Trophoblast cell (in vitro differentiated cells and primary cell): Measurements from ENCODE around the gene RAB6B.

ENCODE experiments used
- DNase-seq, 2 donors: peaks; one replicate each; pipeline ENCODE4 v3.0.0-alpha.2; 2016
- H2AFZ ChIP-seq: 2 replicates; pipeline ENCODE4 v1.6.1; 2013; ENCODE audit warnings: low read length, moderate library complexity, mild to moderate bottlenecking; ENCODE audit not compliant: insufficient read depth, poor library complexity
- H2AK5ac ChIP-seq: 2 replicates; pipeline ENCODE4 v1.6.1; 2013; ENCODE audit warnings: mild to moderate bottlenecking, low read length
- H2BK120ac ChIP-seq: 2 replicates; pipeline ENCODE4 v1.6.1; 2013; ENCODE audit warnings: low read length, mild to moderate bottlenecking, moderate library complexity; ENCODE audit not compliant: insufficient read depth, poor library complexity
- H2BK12ac ChIP-seq: 2 replicates; pipeline ENCODE4 v1.6.1; 2013; ENCODE audit warnings: mild to moderate bottlenecking, low read length, moderate library complexity
- H2BK5ac ChIP-seq: 2 replicates; pipeline ENCODE4 v1.6.1; 2013; ENCODE audit warnings: low read length, low read depth, moderate library complexity, mild to moderate bottlenecking; ENCODE audit not compliant: poor library complexity
- H3K14ac ChIP-seq: 2 replicates; pipeline ENCODE4 v1.6.1; 2013; ENCODE audit warnings: mild to moderate bottlenecking, low read length
- H3K18ac ChIP-seq: 2 replicates; pipeline ENCODE4 v1.6.1; 2013; ENCODE audit warnings: mild to moderate bottlenecking, low read length
- H3K23ac ChIP-seq: 2 replicates; pipeline ENCODE4 v1.6.1; 2013; ENCODE audit warnings: low read length
- H3K27ac ChIP-seq: 2 replicates; pipeline ENCODE4 v1.5.1; 2013; ENCODE audit warnings: low read depth, mild to moderate bottlenecking, inconsistent platforms, low read length, moderate library complexity
- H3K27me3 ChIP-seq: 2 replicates; pipeline ENCODE4 v1.6.1; 2013; ENCODE audit warnings: inconsistent platforms, mild to moderate bottlenecking, low read length, moderate library complexity; ENCODE audit not compliant: insufficient read depth
- H3K36me3 ChIP-seq, 2 experiments: 1 replicate in 1 of 2; 2 replicates in 1 of 2; pipeline ENCODE4 v1.6.1; 2013; ENCODE audit warnings: low read length in 2 of 2, mild to moderate bottlenecking in 2 of 2, moderate library complexity in 1 of 2; ENCODE audit not compliant: insufficient read depth in 2 of 2, control insufficient read depth in 1 of 2
- H3K4ac ChIP-seq: 2 replicates; pipeline ENCODE4 v1.6.1; 2013; ENCODE audit warnings: low read depth, mild to moderate bottlenecking, low read length, moderate library complexity
- H3K4me1 ChIP-seq, 2 experiments: 1 replicate in 1 of 2; 2 replicates in 1 of 2; pipeline ENCODE4 v1.6.1; 2013; ENCODE audit warnings: low read length in 2 of 2, mild to moderate bottlenecking in 2 of 2, moderate library complexity in 1 of 2; ENCODE audit not compliant: insufficient read depth in 2 of 2, control insufficient read depth in 1 of 2
- H3K4me2 ChIP-seq: 2 replicates; pipeline ENCODE4 v1.6.1; 2013; ENCODE audit warnings: inconsistent platforms, mild to moderate bottlenecking, low read length, moderate library complexity
- H3K4me3 ChIP-seq: 2 replicates; pipeline ENCODE4 v1.5.1; 2013; ENCODE audit warnings: mild to moderate bottlenecking, low read depth, low read length, inconsistent platforms
- H3K79me1 ChIP-seq: one replicate; pipeline ENCODE4 v1.6.1; 2013; ENCODE audit warnings: low read length
- H3K79me2 ChIP-seq: 2 replicates; pipeline ENCODE4 v1.6.1; 2013; ENCODE audit warnings: low read length, mild to moderate bottlenecking; ENCODE audit not compliant: control insufficient read depth, insufficient read depth, poor library complexity
- H3K9ac ChIP-seq: 2 replicates; pipeline ENCODE4 v1.6.1; 2013; ENCODE audit warnings: mild to moderate bottlenecking, low read length
- H3K9me3 ChIP-seq: 2 replicates; pipeline ENCODE4 v1.6.1; 2013; ENCODE audit warnings: low read depth, mild to moderate bottlenecking, control low read depth, inconsistent platforms, low read length; ENCODE audit not compliant: insufficient read depth
- H4K12ac ChIP-seq: 2 replicates; pipeline ENCODE4 v1.6.1; 2013; ENCODE audit warnings: low read depth, mild to moderate bottlenecking, low read length, moderate library complexity
- H4K8ac ChIP-seq: 2 replicates; pipeline ENCODE4 v1.6.1; 2013; ENCODE audit warnings: low read depth, mild to moderate bottlenecking, low read length, moderate library complexity
- H4K91ac ChIP-seq: one replicate; pipeline ENCODE4 v1.6.1; 2013; ENCODE audit warnings: low read depth, mild to moderate bottlenecking, low read length, moderate library complexity
- WGBS: extraction: QIAGEN DNeasy Blood & Tissue Kit; methylation state at CpG from one replicate; pipeline ENCODE4 v1.1.7; 2013; ENCODE audit warnings: missing lambda C conversion rate; ENCODE audit not compliant: insufficient read length, insufficient coverage; ENCODE audit errors: extremely low coverage; 5-methylcytosine and 5-hydroxymethylcytosine counted together

RAB6B gene

DNA sequence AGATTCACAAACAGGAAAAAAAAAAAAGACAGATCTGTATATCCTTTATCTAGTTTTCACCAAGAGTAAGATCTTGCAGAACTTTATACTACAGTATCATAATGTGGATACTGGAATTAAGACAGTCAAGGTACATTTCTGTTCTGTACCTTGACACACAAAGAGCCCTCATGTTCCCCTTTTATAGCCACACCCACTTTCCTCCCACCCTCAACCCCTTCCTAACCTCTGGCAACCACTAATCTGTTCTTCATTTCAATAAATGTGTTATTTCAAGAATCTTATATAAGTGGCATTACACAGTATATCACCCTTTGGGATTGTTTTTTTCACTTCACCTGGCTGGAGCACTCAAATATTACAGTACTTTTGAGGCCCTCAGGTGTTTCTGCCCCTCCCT, 3.6 kb upstream of the RAB6B start:
- Histone ChIP-seq H3K9me3 (peaks cover 2% of the 10 kb centered on the region), H2BK5ac (no peak overlapping the region), H2BK120ac (no peak overlapping the region), H4K12ac (no peak overlapping the region), H2AFZ (no peak overlapping the region), H3K14ac (no peak overlapping the region), H3K4ac (no peak overlapping the region), H3K4me3 (no peak overlapping the region), H4K91ac (no peak overlapping the region), H2AK5ac (no peak overlapping the region), H3K4me2 (no peak overlapping the region), H3K9ac (no peak overlapping the region), H3K27ac (no peak overlapping the region), H3K79me2 (no peaks in the 10 kb centered on the region), H3K23ac (no peak overlapping the region), H3K27me3 (peaks cover 20% of the 10 kb centered on the region), H4K8ac (no peak overlapping the region), H3K36me3 (no peaks in the 10 kb centered on the region), H2BK12ac (no peak overlapping the region), H3K4me1 (peaks cover 3 to 9% of the 10 kb centered on the region in 2 experiments), H3K79me1 (no peaks in the 10 kb centered on the region), H3K18ac (no peak overlapping the region)
- DNase-seq, result no peak

DNA sequence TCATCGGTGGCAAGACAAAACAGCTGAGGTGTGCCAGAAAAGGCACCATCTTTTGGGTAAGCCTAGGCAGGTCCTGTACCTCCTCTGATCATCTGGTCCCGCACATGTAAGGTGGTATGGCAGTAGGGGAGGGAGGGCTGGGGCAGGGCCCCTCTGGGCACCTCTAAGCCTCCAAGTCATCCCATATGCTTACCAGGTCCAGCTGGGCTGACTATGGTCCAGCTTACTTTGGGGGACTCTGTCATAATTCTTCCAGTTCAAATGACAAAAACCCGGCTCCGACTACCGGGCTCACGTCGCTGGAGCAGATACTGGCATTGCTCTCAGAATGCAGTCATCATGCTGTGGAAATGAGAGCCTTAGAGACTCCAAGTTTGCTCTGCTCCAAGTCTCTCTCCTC, 1.9 kb upstream of the RAB6B start:
- no CpG with 5 or more reads among the region's 7 CpGs for WGBS
- H3K23ac ChIP-seq, result no peak overlapping the region
- H3K79me2 ChIP-seq, result no peaks in the 10 kb centered on the region
- DNase-seq, result no peak
- H3K4ac ChIP-seq, result no peak overlapping the region
- no peak overlapping the region for H3K9ac ChIP-seq
- no peak overlapping the region for H2BK5ac ChIP-seq
- H2BK12ac ChIP-seq, result no peak overlapping the region
- no peak overlapping the region for H3K4me2 ChIP-seq
- no peak overlapping the region for H4K12ac ChIP-seq
- no peaks in the 10 kb centered on the region for H3K36me3 ChIP-seq
- H2AFZ ChIP-seq, result no peak overlapping the region
- H3K4me3 ChIP-seq, result no peak overlapping the region
- H2AK5ac ChIP-seq, result no peak overlapping the region
- peaks cover 25% of the 10 kb centered on the region for H3K27me3 ChIP-seq
- H2BK120ac ChIP-seq, result no peak overlapping the region
- peaks cover 3 to 9% of the 10 kb centered on the region in 2 experiments for H3K4me1 ChIP-seq
- H3K9me3 ChIP-seq, result peaks cover 2% of the 10 kb centered on the region
- H3K27ac ChIP-seq, result no peak overlapping the region
- H3K18ac ChIP-seq, result no peak overlapping the region
- no peak overlapping the region for H4K8ac ChIP-seq
- H3K79me1 ChIP-seq, result no peaks in the 10 kb centered on the region
- H4K91ac ChIP-seq, result no peak overlapping the region
- no peak overlapping the region for H3K14ac ChIP-seq

DNA sequence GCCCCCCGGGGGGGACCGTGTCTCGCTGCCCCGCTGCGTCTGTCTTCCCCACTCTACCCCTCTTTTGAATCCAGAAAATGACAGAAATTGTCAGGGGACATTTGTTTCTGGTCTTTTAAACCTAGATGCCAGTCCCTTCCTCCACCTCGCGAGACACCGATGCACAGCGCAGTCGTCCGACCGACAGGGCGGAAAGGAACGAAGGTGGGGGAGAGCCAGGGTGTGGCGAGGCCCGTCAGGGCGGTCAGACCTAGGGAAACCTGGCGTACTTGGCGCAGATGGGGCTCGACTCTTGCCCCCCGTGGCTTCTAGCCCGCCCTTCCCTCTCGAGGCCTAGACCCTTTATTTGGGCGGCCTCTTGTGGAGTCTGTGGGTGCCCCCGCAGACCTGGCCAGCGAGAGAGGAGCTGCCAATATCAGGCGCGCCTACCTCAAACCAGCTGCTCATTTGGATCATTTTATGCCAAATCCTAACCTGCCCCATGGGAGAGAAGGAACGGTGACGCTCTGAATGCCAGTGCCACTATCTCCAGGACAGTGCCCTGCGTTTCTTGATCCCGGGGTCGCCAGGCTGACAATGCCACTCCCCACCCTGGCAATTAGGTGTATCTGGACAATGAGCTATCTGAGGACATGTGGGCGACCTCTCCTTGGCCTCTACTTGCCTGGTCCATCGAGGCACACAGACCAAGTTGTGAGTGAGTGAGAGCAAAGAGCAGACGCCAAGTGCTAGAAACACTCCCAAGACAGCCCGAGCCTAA, 500 bp upstream of the RAB6B start:
- H3K18ac ChIP-seq, result no peak overlapping the region
- DNase-seq, result peak in 1 of 2 donors; percentile 13
- H3K4me3 ChIP-seq, result peak overlapping the region; percentile 83
- H3K79me1 ChIP-seq, result no peaks in the 10 kb centered on the region
- H3K9me3 ChIP-seq, result peaks cover 2% of the 10 kb centered on the region
- H3K9ac ChIP-seq, result no peak overlapping the region
- H3K36me3 ChIP-seq, result no peaks in the 10 kb centered on the region
- no peak overlapping the region for H2BK12ac ChIP-seq
- peaks cover 3 to 9% of the 10 kb centered on the region in 2 experiments for H3K4me1 ChIP-seq
- no CpG with 5 or more reads among the region's 37 CpGs for WGBS
- H4K8ac ChIP-seq, result no peak overlapping the region
- no peak overlapping the region for H4K12ac ChIP-seq
- no peak overlapping the region for H3K4ac ChIP-seq
- H4K91ac ChIP-seq, result no peak overlapping the region
- H3K27ac ChIP-seq, result no peak overlapping the region
- H2BK120ac ChIP-seq, result no peak overlapping the region
- peak overlapping the region; percentile 88 for H3K4me2 ChIP-seq
- peaks cover 25% of the 10 kb centered on the region for H3K27me3 ChIP-seq
- H2AK5ac ChIP-seq, result no peak overlapping the region
- H3K23ac ChIP-seq, result no peak overlapping the region
- no peaks in the 10 kb centered on the region for H3K79me2 ChIP-seq
- H2BK5ac ChIP-seq, result no peak overlapping the region
- peak overlapping the region; percentile 14 for H2AFZ ChIP-seq
- H3K14ac ChIP-seq, result no peak overlapping the region

- H3K4me2 ChIP-seq, result peak overlapping the region; percentile 43
- H4K91ac ChIP-seq, result no peak overlapping the region
- peaks cover 2% of the 10 kb centered on the region for H3K9me3 ChIP-seq
- H2BK12ac ChIP-seq, result no peak overlapping the region
- no CpG with 5 or more reads among the region's 52 CpGs for WGBS
- H3K79me2 ChIP-seq, result no peaks in the 10 kb centered on the region
- no peak overlapping the region for H2AFZ ChIP-seq
- DNase-seq, result peak in 1 of 2 donors; percentile 8
- H3K4ac ChIP-seq, result no peak overlapping the region
- no peak overlapping the region for H3K23ac ChIP-seq
- no peak overlapping the region for H4K8ac ChIP-seq
- peaks cover 3 to 9% of the 10 kb centered on the region in 2 experiments for H3K4me1 ChIP-seq
- no peaks in the 10 kb centered on the region for H3K36me3 ChIP-seq
- no peak overlapping the region for H2AK5ac ChIP-seq
- no peak overlapping the region for H3K9ac ChIP-seq
- H3K27me3 ChIP-seq, result peaks cover 25% of the 10 kb centered on the region
- H4K12ac ChIP-seq, result no peak overlapping the region
- no peak overlapping the region for H3K4me3 ChIP-seq
- H2BK120ac ChIP-seq, result no peak overlapping the region
- no peak overlapping the region for H3K18ac ChIP-seq
- no peaks in the 10 kb centered on the region for H3K79me1 ChIP-seq
- H3K27ac ChIP-seq, result no peak overlapping the region
- no peak overlapping the region for H3K14ac ChIP-seq
- no peak overlapping the region for H2BK5ac ChIP-seq
Observed at GRCh38 chr3:133894353-133895207, 1.1 kb downstream of the RAB6B start.
